ENCODE measurements around the gene MRPS10.
A peak's percentile ranks its signal among the peaks of the same experiment; 100 is the strongest.
"Not testable (repeated sequence)": the region's sequence is repeated elsewhere in the genome, so short reads cannot be mapped to it uniquely, and the experiment has no call there.

The MRPS10 gene

GRCh38 chr6:42175860-42176259 is 41.8 kb downstream of the MRPS10 start:
- Histone ChIP-seq H2AFZ (ENCODE audit: low read depth, low read length) (no peak overlapping the region), H3K36me3 (ENCODE audit: insufficient read depth, low read length) (no peaks in the 10 kb centered on the region), H3K4me3 (ENCODE audit: low read length) (no peak overlapping the region), H3K4me1 (ENCODE audit: insufficient read depth, low read length) (no peaks in the 10 kb centered on the region), H3K27me3 (ENCODE audit: insufficient read depth, low read length) (no peaks in the 10 kb centered on the region), H3K9me3 (ENCODE audit: low read length) (no peaks in the 10 kb centered on the region)

GRCh38 chr6:42173101-42173500 is 44.6 kb downstream of the MRPS10 start, which contains the start of gene GUCA1A:
Gene GUCA1A, plus strand, starts transcription at chr6:42173364. Its CDS starts 250 bp downstream, at chr6:42173614.
- H3K4me1 ChIP-seq (ENCODE audit: insufficient read depth, low read length), result no peaks in the 10 kb centered on the region
- H3K36me3 ChIP-seq (ENCODE audit: insufficient read depth, low read length), result no peaks in the 10 kb centered on the region
- no peak within 1 kb of the TSS for H2AFZ ChIP-seq (ENCODE audit: low read depth, low read length)
- no peaks in the 10 kb centered on the region for H3K27me3 ChIP-seq (ENCODE audit: insufficient read depth, low read length)
- no peak within 1 kb of the TSS for H3K4me3 ChIP-seq (ENCODE audit: low read length)
- H3K9me3 ChIP-seq (ENCODE audit: low read length), result no peaks in the 10 kb centered on the region

DNA sequence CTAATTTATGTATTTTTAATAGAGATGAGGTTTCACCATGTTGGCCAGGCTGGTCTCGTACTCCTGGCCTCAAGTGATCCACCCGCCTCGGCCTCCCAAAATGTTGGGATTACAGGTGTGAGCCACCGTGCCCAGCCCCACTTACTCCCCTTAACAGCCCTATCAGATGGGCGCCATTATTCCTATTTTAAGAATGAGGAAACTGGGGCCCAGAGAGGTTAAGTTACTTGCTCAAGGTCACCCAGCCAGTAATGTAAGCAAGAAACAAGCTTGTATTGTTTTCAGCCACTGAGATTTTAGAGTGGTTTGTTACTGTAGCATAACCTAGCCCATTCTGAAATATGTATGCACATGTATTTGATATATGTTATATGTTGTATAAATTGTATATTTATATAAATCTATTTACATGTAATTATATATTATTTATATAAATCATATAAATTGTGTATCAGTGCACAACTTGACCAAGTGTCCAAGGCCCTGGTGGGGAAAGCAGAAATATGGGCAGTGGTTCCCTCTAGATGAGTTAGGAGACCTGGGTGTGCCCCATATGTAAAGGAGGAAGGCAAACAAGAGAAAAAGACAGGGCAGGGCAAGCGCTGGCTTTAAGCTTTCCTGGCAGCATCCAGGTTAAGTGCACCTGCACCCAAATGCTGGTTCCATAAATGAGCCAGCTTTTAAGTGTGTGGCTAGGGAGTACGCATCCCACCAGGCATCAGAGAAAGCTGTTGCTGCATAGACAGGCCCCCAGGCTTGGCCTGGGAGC is 45.7 kb downstream of the MRPS10 start:
- no peak overlapping the region for H3K4me3 ChIP-seq (ENCODE audit: low read length)
- H3K4me1 ChIP-seq (ENCODE audit: insufficient read depth, low read length), result no peaks in the 10 kb centered on the region
- no peak overlapping the region for H2AFZ ChIP-seq (ENCODE audit: low read depth, low read length)
- H3K9me3 ChIP-seq (ENCODE audit: low read length), result no peaks in the 10 kb centered on the region
- H3K36me3 ChIP-seq (ENCODE audit: insufficient read depth, low read length), result no peaks in the 10 kb centered on the region
- no peaks in the 10 kb centered on the region for H3K27me3 ChIP-seq (ENCODE audit: insufficient read depth, low read length)

- not testable (repeated sequence) for H2AFZ ChIP-seq (ENCODE audit: low read depth, low read length); H3K9me3 ChIP-seq (ENCODE audit: low read length); H3K4me3 ChIP-seq (ENCODE audit: low read length); H3K4me1 ChIP-seq (ENCODE audit: insufficient read depth, low read length); H3K27me3 ChIP-seq (ENCODE audit: insufficient read depth, low read length); H3K36me3 ChIP-seq (ENCODE audit: insufficient read depth, low read length)
Measured at GRCh38 chr6:42169780-42170179, 47.9 kb downstream of the MRPS10 start.

DNA sequence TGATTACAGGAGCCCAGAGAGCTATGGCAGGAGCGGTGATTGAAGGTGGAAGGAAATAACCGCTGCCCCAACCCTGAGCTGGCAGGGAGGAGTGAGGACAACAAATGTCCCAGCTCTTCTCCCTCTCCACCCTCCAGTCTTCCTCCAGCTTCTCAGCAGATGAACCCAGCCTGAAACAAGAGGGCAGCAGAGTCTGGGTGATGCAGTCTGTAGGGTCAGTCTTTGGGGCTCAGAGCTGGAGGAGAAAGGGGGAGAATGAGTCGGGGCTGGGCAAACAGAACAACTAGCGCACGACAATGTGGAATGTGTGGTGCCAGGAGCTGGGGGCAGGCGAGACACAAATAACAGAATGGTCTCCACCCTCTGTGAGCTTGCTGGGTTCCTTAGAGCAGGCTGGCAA is 49.0 kb downstream of the MRPS10 start:
- Histone ChIP-seq H3K36me3 (ENCODE audit: insufficient read depth, low read length) (no peaks in the 10 kb centered on the region), H3K9me3 (ENCODE audit: low read length) (no peaks in the 10 kb centered on the region), H3K4me3 (ENCODE audit: low read length) (no peak overlapping the region), H3K4me1 (ENCODE audit: insufficient read depth, low read length) (no peaks in the 10 kb centered on the region), H2AFZ (ENCODE audit: low read depth, low read length) (no peak overlapping the region), H3K27me3 (ENCODE audit: insufficient read depth, low read length) (no peaks in the 10 kb centered on the region)

GRCh38 chr6:42166444-42167141 is 51.1 kb downstream of the MRPS10 start:
- H2AFZ ChIP-seq (ENCODE audit: low read depth, low read length), result peak overlapping the region; percentile 7
- no peaks in the 10 kb centered on the region for H3K9me3 ChIP-seq (ENCODE audit: low read length)
- H3K27me3 ChIP-seq (ENCODE audit: insufficient read depth, low read length), result no peaks in the 10 kb centered on the region
- H3K36me3 ChIP-seq (ENCODE audit: insufficient read depth, low read length), result no peaks in the 10 kb centered on the region
- H3K4me1 ChIP-seq (ENCODE audit: insufficient read depth, low read length), result no peaks in the 10 kb centered on the region
- no peak overlapping the region for H3K4me3 ChIP-seq (ENCODE audit: low read length)

GRCh38 chr6:42165016-42165415 is 52.6 kb downstream of the MRPS10 start:
- Histone ChIP-seq H3K36me3 (ENCODE audit: insufficient read depth, low read length) (no peaks in the 10 kb centered on the region), H3K4me3 (ENCODE audit: low read length) (no peak overlapping the region), H3K4me1 (ENCODE audit: insufficient read depth, low read length) (no peaks in the 10 kb centered on the region), H3K27me3 (ENCODE audit: insufficient read depth, low read length) (no peaks in the 10 kb centered on the region), H2AFZ (ENCODE audit: low read depth, low read length) (no peak overlapping the region), H3K9me3 (ENCODE audit: low read length) (no peaks in the 10 kb centered on the region)

DNA sequence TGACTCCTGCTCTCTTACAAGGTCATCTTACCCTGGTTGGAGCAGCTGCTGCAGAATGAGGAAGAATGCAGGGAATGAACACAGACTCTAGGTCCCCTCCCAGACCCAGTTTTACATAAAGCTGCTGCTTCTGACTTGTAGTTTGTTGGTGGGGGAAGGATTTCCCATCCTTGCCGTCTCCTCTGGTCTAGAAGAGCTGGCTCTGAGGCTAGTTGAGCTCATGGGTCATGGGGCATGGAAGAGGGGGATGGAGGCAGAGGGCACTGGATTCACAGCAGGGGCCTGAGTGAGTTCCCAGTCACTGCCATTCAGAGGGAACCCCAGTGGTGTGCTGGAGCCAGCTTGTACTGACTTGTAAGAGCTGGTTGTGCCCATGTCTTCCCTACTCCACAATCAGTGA is 53.7 kb downstream of the MRPS10 start:
- no peaks in the 10 kb centered on the region for H3K27me3 ChIP-seq (ENCODE audit: insufficient read depth, low read length)
- no peak overlapping the region for H2AFZ ChIP-seq (ENCODE audit: low read depth, low read length)
- no peak overlapping the region for H3K4me3 ChIP-seq (ENCODE audit: low read length)
- no peaks in the 10 kb centered on the region for H3K9me3 ChIP-seq (ENCODE audit: low read length)
- no peaks in the 10 kb centered on the region for H3K4me1 ChIP-seq (ENCODE audit: insufficient read depth, low read length)
- H3K36me3 ChIP-seq (ENCODE audit: insufficient read depth, low read length), result no peaks in the 10 kb centered on the region

DNA sequence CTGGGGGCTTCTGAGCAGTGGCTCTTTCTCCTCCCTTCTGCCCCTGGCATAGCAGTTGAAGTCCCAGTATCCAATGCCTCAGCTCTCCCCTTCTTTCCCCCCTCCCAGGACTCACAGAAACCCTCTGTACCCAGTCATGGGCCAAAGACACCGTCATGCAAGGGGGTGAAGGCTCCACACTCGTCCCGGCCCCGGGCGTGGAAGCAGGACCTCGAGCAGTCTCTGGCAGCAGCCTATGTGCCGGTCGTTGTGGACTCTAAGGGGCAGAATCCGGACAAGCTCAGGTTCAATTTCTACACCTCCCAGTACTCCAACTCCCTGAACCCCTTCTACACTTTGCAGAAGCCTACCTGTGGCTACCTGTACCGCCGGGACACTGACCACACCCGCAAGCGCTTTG is 54.8 kb downstream of the MRPS10 start:
- Histone ChIP-seq H3K36me3 (ENCODE audit: insufficient read depth, low read length) (no peaks in the 10 kb centered on the region), H3K27me3 (ENCODE audit: insufficient read depth, low read length) (no peaks in the 10 kb centered on the region)

GRCh38 chr6:42162384-42162783 is 55.3 kb downstream of the MRPS10 start:
- no peaks in the 10 kb centered on the region for H3K27me3 ChIP-seq (ENCODE audit: insufficient read depth, low read length)
- H3K4me3 ChIP-seq (ENCODE audit: low read length), result no peak overlapping the region
- H2AFZ ChIP-seq (ENCODE audit: low read depth, low read length), result no peak overlapping the region
- no peaks in the 10 kb centered on the region for H3K36me3 ChIP-seq (ENCODE audit: insufficient read depth, low read length)
- no peaks in the 10 kb centered on the region for H3K4me1 ChIP-seq (ENCODE audit: insufficient read depth, low read length)
- H3K9me3 ChIP-seq (ENCODE audit: low read length), result no peaks in the 10 kb centered on the region

More for the DNA sequence above, 54.8 kb downstream of the MRPS10 start:
- Histone ChIP-seq H3K4me3 (ENCODE audit: low read length) (no peak overlapping the region), H3K9me3 (ENCODE audit: low read length) (no peaks in the 10 kb centered on the region), H3K4me1 (ENCODE audit: insufficient read depth, low read length) (no peaks in the 10 kb centered on the region), H2AFZ (ENCODE audit: low read depth, low read length) (no peak overlapping the region)

DNA sequence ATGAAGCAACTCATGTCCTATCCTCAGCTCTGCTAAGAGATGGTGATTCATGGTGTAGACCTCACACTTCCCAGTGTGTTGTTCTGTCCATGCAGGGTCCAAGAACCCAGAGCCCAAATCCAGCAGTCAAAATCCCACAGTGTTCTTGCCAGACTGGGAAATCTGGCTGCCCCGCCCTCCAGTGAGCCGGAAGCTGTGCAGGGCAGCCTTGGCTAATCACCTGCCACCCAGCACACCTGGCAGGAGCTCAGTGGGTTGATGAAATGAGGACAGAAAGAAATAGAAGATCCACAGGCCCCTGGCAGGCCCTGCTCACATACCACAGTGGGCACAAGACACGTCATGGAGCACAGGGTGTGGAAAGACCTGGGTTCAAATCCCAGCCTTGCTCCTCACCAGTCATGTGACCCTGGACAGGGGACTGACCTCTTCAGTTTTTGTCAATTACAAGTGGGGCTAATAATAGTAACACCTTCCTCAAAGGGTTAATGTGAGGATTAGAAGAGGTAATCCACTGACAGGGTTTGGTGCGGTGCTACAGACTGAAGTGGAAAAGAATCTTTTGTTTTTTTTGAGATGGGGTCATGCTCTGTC is 58.1 kb downstream of the MRPS10 start:
- no peak overlapping the region for H3K4me3 ChIP-seq (ENCODE audit: low read length)

DNA sequence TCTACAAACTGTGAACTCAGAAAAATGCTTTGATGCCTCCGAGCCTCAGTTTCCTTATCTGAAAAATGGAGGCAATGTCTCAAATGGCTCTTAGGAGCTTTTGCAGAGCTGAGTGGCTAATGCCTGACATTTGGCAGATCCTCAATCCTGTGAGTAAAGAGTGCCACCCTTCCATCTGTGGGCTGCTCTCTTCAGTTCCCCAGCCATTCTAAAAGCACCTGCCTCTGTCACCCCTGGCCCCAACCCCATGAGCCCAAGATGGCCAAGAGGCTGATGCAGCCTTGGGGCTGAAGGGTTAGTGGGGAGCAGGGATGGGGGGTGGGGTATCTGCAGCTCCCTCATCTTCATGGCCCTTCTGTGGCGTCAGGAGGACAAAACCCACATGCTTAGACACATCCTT is 59.0 kb downstream of the MRPS10 start:
- Histone ChIP-seq H3K36me3 (ENCODE audit: insufficient read depth, low read length) (no peaks in the 10 kb centered on the region), H3K9me3 (ENCODE audit: low read length) (no peaks in the 10 kb centered on the region), H2AFZ (ENCODE audit: low read depth, low read length) (no peak overlapping the region), H3K4me3 (ENCODE audit: low read length) (no peak overlapping the region), H3K27me3 (ENCODE audit: insufficient read depth, low read length) (no peaks in the 10 kb centered on the region), H3K4me1 (ENCODE audit: insufficient read depth, low read length) (no peaks in the 10 kb centered on the region)

More for the DNA sequence above, 58.1 kb downstream of the MRPS10 start:
- no peaks in the 10 kb centered on the region for H3K36me3 ChIP-seq (ENCODE audit: insufficient read depth, low read length)
- no peaks in the 10 kb centered on the region for H3K27me3 ChIP-seq (ENCODE audit: insufficient read depth, low read length)
- no peaks in the 10 kb centered on the region for H3K9me3 ChIP-seq (ENCODE audit: low read length)
- no peak overlapping the region for H2AFZ ChIP-seq (ENCODE audit: low read depth, low read length)
- H3K4me1 ChIP-seq (ENCODE audit: insufficient read depth, low read length), result no peaks in the 10 kb centered on the region

GRCh38 chr6:42158011-42158410 is 59.6 kb downstream of the MRPS10 start:
- Histone ChIP-seq H3K27me3 (ENCODE audit: insufficient read depth, low read length) (no peaks in the 10 kb centered on the region), H2AFZ (ENCODE audit: low read depth, low read length) (no peak overlapping the region), H3K36me3 (ENCODE audit: insufficient read depth, low read length) (no peaks in the 10 kb centered on the region), H3K4me1 (ENCODE audit: insufficient read depth, low read length) (no peaks in the 10 kb centered on the region), H3K9me3 (ENCODE audit: low read length) (no peaks in the 10 kb centered on the region), H3K4me3 (ENCODE audit: low read length) (no peak overlapping the region)
